HG03378 (cell line): Measurements from ENCODE around the gene CUL4B.
A peak's percentile ranks its signal among the peaks of the same experiment; 100 is the strongest.
"Not testable (repeated sequence)": the region's sequence is repeated elsewhere in the genome, so short reads cannot be mapped to it uniquely, and the experiment has no call there.

Experiments used
- ATAC-seq: cut with Tn5 transposase; IDR thresholded peaks from one replicate; pipeline ENCODE4 v1.9.1; 2021; ENCODE audit warnings: mild to moderate bottlenecking, moderate library complexity; ENCODE audit not compliant: unreplicated experiment

The CUL4B gene

DNA sequence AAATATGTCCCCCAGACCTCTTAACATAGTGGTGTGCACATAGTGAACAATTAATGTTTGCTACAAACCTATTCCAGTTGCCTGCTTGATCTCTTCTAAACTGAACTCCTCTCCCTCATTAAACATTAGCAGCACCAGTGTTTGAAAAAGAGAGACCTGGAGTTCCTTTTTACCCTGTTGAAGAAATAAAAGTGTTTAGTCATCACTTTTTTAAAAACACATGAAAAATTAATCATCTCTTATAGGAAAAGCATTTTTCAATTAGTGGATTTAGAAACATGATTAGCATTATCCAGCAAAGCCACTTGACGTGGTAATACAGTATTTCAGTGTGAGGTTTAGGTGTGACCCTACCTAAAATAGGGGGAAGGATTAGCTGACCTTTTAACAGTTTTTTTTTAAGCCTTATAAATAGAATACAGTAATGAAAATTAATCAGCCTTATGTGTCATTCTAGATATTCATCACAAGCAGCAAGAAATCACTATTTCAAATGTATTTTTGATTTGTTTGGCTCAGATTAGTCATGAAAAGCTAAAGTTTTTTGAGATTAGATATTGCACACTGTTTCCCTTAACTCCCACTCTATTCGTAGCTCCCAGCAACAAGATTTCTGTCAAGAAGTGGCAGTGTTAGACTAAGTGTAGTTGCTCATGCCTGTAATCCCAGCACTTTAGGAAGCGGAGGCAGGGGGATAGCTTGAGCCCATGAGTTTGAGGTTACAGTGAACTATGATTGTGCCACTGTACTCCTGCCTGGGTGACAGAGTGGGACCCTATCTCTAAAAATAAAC lies 26.2 kb downstream of the CUL4B start:
- no peak for ATAC-seq

DNA sequence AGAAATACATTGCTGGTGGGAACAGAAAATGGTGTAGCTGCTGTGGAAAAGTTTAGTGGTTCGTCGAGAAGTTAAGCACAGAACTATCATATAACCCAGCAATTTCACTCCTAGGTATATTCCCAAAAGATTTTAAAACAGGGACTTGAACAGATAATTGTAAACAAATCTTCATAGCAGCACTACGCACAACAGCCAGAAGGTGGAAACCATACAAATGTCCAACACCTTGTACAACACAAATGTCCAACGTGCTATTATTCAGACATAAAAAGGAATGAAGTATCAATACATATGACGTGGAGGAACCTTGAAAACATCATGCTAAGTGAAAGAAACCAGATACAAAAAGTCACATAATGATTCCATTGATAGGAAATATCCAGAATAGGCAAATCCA lies 37.9 kb downstream of the CUL4B start:
- no peak for ATAC-seq

DNA sequence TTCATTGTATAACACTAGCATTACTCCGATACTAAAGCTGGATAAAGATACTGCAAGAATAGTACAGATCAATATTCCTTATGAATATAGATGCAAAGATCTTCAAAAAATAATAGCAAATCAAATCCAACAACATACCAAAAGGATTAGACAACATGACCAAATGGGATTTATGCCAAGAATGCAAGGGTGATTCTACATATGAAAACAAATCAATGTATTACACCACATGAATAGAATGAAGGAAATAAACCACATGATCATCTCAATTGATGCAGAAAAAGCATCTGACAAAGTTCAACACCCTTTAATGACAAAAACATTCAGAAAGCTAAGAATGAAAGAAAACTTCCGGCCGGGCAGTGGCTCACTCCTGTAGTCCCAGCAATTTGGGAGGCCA lies 42.8 kb downstream of the CUL4B start:
- no peak for ATAC-seq

DNA sequence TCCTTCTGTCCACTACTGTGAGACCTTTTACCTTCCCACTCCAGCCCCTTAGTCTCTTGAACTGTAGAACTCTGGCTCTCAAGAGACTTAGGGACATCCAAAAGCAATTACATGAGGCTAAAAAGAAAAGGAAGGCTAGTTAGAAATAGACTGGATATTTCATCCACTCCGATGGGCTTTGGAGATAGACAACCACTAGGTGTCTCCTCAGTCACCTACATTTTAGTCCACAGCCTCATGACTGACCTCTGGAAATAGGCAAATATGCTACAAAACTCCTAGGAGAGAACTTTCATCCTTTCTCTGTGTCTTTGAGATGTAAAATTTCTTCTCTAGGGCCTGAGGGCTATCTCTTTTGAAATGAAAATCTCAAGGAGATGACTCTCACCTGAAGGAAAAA lies 46.5 kb downstream of the CUL4B start:
- no peak for ATAC-seq

DNA sequence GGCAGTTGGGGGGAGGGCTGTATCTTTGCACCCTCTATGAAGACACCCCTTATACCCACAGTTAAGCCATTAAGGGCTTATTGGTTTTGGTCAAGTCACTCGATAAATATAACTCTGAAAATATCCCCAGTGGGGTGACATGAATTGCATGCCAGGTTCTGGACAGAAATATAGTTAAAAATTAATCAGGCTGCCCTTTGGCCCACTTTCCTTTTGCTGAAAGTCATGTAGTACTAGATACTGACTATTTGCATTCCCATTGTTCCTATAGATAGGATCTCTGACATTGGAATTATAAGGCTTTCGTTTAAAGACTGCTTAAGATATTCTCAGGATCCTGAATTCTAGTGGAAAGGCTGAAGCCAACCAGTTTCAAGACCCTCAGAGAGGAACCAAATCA lies 48.1 kb downstream of the CUL4B start:
- ATAC-seq, result peak; percentile 44

DNA sequence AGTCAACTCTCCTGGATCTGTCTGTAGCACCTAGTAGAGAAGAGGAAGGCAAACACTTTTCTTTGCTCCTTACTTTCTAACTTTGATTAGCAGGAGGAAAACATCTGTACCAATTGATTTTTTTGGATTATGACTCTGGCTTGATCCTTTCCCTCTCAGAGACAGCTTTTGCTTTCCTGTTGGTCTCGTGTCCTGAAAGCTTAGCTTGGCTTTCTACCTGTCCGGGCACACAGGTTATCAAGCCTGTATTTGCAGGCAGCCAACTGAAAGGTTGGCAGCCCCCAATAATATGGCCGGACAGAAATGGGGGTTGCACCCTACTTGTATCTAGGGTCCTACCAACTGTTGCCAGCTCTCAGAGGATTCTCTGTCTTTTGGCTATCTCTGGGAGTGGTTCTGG lies 48.5 kb downstream of the CUL4B start:
- no peak for ATAC-seq

DNA sequence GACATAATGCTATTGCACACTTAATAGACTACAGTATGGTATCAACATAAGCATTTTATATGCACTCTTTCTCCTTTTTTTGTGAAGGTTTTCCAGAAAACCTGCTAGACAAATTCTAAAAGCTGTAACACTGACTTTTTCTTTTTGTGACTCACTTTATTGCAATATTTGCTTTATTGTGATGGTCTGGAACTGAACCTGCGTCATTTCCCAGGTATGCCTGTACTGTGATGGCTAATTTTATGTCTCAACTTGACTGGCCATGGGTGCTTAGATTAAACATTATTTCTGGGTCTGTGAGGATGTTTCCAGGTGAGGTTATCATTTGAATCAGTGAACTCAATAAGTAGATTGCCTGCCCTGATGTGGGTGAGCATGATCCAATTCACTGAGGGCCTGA lies 56.2 kb downstream of the CUL4B start:
- no peak for ATAC-seq

DNA sequence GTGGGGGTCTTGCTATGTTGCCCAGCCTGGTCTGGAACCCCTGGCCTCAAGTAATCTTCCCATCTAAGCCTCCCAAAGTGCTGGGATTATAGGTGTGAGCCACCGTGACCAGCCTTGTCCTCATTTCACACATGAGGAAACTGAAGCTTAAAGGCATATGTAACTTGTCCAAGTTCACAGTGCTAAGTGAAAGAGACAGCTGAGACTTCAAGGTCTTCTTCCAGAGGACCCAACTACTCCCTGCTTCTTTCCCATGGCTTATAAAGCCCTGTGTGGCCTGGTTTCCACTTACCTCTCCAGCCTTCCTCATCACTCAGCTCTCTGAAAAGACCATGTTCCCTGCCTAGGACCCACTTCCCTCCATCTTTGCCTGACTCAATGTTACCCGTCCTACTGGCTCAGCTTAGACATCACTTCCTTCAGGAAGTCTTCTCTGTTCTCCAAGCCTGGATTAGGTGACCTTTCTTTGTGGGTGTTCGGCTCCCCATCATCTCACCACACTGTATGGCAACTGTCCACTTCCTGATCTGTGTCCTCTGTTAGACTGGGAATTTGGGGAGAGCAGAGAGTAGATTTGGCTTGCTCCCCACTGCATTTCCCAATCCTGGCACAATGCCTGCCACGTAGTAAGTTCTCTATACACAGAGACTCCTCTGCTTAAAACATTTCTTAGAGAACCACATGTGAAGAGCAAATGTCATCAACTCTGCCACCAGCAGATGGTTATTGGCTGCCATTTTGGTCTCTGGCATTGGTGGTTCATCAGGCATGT lies 61.3 kb downstream of the CUL4B start:
- no peak for ATAC-seq

DNA sequence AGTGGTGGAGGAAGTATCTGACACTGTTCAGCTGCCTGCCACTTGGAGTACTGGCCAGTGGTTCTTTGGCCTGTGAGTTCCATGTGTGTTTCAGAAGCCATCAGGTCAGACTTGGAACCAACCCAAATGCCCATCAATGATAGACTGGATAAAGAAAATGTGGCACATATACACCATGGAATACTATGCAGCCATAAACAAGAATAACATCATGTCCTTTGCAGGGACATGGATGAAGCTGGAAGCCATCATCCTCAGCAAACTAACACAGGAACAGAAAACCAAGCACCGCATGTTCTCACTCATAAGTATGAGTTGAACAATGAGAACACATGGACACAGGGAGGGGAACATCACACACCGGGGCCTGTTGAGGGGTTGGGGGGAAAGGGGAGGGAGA lies 70.6 kb downstream of the CUL4B start:
- ATAC-seq, result not testable (repeated sequence)

DNA sequence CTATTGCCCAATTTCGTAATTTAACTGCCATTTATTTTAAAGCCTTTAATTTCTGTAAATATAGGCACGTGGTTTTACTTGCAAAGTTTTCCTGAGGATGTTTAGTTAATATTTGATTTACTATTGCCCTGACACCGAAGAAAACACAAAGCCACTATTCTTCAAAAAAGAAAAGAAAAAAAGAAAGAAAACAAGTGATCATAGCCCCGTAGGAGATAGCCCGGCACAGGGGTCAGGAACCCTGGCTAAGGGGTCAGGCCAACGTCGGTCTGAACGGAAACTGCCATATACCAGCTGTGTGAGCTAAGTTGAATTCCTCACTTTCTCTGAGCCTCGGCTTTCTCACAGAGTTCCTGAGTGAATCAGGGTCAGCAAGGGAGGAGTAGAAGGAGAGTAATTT lies 74.0 kb downstream of the CUL4B start:
- no peak for ATAC-seq

DNA sequence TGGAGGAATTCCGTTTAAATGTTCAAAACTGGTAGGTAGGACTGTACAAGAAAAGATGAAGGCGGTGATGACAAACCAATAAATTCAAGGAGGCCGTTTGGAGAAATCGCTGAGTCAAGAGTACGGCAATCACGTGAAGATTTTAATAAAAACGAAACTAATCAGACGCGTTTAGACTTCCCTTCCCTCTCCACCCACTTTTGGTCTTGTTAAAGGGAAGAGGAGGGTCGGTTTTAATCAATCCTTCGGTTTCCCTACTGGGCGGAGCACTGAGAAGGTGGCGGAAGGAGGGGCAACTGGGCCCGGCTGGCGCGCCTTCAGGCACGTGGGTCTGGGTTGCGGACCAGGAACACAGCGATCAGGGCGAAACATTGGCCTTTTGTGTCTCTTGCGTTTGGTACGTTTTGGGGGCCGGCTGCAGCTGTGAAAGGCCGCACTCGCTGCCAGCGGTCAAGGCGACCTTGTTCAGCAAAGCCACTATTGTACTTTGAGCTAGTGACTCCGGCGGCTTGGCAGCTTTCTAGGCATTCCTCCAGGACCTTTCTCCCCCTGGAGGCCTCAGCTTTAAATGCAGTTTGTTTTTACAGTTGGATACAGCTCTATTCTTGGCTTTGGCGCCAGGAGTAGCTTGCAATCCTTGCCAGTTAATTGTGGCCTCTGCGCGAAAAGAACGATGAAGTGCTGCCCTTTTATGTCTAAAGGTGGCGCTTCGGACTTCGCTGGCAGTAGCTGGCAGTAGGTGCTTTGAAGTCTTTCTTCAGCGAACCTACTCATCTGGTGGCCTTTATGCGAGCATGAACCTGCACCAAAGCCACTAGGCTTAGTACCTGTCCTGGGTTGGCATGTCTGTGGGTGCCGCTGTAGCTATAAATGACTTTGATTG lies 74.9 kb downstream of the CUL4B start:
- ATAC-seq, result peak; percentile 75

DNA sequence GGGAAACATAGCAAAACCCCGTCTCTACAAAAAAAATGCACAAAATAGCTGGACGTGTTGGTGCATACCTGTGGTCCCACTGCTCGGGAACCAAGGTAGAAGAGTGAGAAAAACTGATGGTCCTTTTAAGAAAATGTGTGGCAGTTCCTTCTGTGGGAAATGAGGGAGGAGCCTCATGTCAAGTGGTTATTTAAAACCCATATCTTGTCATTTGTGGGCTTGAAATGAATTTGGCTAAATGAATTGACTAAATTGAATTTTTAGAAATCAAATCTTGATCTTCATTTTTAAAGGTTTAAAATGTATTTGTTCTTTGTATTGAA lies 75.5 kb downstream of the CUL4B start:
- ATAC-seq, result peak; percentile 7

DNA sequence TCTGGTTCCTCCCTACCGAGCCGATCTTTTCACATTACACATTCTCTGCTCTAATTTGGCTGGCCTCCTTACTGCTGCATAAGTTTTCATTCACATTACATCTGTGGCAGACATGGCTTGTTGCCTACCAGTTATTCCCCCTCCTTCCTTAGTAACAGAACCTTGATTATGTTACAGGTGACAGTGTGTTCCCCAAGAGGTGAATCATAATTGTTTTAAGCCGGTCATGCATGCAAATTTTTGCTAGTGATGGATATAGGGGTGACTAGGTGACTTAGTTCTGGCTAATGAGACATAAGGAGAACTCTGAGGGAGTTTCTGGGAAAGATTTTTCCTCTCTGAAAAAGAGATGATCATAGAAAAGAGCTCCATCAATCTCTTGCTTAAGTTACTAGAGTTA lies 83.3 kb downstream of the CUL4B start:
- no peak for ATAC-seq

DNA sequence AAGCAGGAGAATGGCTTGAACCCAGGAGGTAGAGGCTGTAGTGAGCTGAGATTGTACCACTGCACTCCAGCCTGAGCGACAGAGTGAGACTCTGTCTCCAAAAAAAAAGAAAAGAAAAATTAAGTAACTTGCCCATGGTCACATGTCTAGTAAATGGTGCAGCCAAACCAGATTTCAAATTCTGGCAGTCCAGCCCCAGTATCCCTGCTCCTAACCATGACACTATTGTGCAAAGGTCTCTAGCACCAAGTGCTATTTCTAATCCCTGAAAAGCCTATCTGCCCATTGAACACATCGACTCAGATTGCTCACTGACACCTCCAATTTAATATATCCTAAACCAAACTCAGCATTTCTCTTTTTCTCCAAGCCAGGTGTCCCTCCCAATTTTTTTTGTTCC lies 84.0 kb downstream of the CUL4B start:
- no peak for ATAC-seq

DNA sequence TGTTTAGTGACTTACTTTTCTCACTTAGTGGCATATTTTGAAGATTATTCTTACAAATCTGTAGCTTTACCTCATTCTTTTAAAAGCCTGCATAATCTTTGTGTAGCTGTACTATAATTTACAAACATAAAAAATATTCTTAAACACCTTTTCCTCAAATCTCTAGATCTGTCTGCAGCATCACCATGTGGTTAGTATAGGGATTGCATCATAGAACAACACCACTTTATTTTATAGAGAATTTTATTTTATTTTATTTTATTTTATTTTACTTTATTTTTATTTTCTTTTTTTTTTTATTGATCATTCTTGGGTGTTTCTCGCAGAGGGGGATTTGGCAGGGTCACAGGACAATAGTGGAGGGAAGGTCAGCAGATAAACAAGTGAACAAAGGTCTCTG lies 85.3 kb downstream of the CUL4B start:
- not testable (repeated sequence) for ATAC-seq
